Testis (tissue), 2 donors: ENCODE measurements around the gene CDC14A.

ENCODE experiments used
- CTCF ChIP-seq, 3 experiments: fragments of 450-650 bp in 2 of 3; fragments of 200-600 bp in 1 of 3; sonication (generic) in 1 of 3; IDR thresholded peaks; one replicate each; pipeline ENCODE4 v1.5.1; 2016 to 2019; ENCODE audit warnings: antibody characterized with exemption in 3 of 3, mild to moderate bottlenecking in 2 of 3, moderate library complexity in 1 of 3
- POLR2A ChIP-seq: fragments of 450-650 bp; IDR thresholded peaks from one replicate; pipeline ENCODE4 v1.6.1; 2017; ENCODE audit warnings: antibody characterized with exemption, mild to moderate bottlenecking, moderate library complexity

DNA sequence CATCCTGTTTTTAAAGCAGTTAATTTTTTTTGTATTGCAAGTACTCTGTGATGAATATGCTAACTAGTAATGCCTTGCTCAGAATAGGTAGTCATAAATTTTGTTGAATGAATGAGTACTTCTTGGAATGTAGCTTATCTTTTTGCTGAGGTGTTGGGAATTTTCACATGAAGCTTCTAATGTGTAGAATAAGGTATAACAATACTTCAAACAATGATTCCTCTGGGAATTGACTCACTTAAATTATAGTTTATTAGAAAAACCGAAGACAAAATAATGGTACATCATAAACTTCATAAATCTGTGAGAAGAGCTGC, 13.9 kb downstream of the CDC14A start:
- no peak for TF ChIP-seq POLR2A
- TF ChIP-seq CTCF (IDR thresholded peaks at IDR 0.05): no peak
